ENCODE results near the gene C2CD2. TPM values are rescaled to one million over a fixed set of nuclear protein-coding genes. Genes with fewer than 3 reads are reported as not detected.

C2CD2 gene
- total RNA-seq, 4 donors from 2014 or later, result 9.5 to 37.5 (median 18.3) TPM

- no peaks in the 10 kb centered on the region for H3K4me1 ChIP-seq
- DNase-seq, result no peak
- TF ChIP-seq CTCF (IDR thresholded peaks at IDR 0.05) (no peak), POLR2A (IDR thresholded peaks at IDR 0.05) (no peak)
- no peak overlapping the region for H3K4me3 ChIP-seq
- no peak overlapping the region for H3K27ac ChIP-seq
- H3K9me3 ChIP-seq, result no peaks in the 10 kb centered on the region
- intact Hi-C loops (cut with DNase I; ENCODE audit: low total_unique reads), result no loop called here
- no peaks in the 10 kb centered on the region for H3K27me3 ChIP-seq
- H3K36me3 ChIP-seq, result no peaks in the 10 kb centered on the region
These were observed 68.3 kb downstream of the C2CD2 start for GRCh38 chr21:41885341-41886024.

GRCh38 chr21:41884501-41885030 is 69.3 kb downstream of the C2CD2 start:
- no peak overlapping the region for H3K4me3 ChIP-seq
- no peak overlapping the region for H3K27ac ChIP-seq
- no peak for TF ChIP-seq POLR2A (IDR thresholded peaks at IDR 0.05)
- TF ChIP-seq CTCF (IDR thresholded peaks at IDR 0.05), result no peak
- no peaks in the 10 kb centered on the region for H3K9me3 ChIP-seq
- intact Hi-C loops (cut with DNase I; ENCODE audit: low total_unique reads), result no loop called here
- H3K27me3 ChIP-seq, result no peaks in the 10 kb centered on the region
- H3K36me3 ChIP-seq, result no peaks in the 10 kb centered on the region
- H3K4me1 ChIP-seq, result no peaks in the 10 kb centered on the region
- DNase-seq, result no peak

- Histone ChIP-seq H3K36me3 (no peaks in the 10 kb centered on the region), H3K27me3 (no peaks in the 10 kb centered on the region), H3K4me3 (no peak overlapping the region), H3K27ac (no peak overlapping the region), H3K4me1 (no peaks in the 10 kb centered on the region), H3K9me3 (no peaks in the 10 kb centered on the region)
- TF ChIP-seq CTCF (IDR thresholded peaks at IDR 0.05) (no peak), POLR2A (IDR thresholded peaks at IDR 0.05) (no peak)
- no peak for DNase-seq
- intact Hi-C loops (cut with DNase I; ENCODE audit: low total_unique reads), result no loop called here
These were observed 70.2 kb downstream of the C2CD2 start for GRCh38 chr21:41883582-41883981.

GRCh38 chr21:41881051-41881450 is 72.8 kb downstream of the C2CD2 start:
- H3K27me3 ChIP-seq, result no peaks in the 10 kb centered on the region
- no peaks in the 10 kb centered on the region for H3K9me3 ChIP-seq
- H3K4me1 ChIP-seq, result peaks cover 0 to 8% of the 10 kb centered on the region in 2 donors
- no peak for DNase-seq
- H3K4me3 ChIP-seq, result no peak overlapping the region
- TF ChIP-seq CTCF (IDR thresholded peaks at IDR 0.05), result no peak
- TF ChIP-seq POLR2A (IDR thresholded peaks at IDR 0.05), result no peak
- H3K27ac ChIP-seq, result no peak overlapping the region
- intact Hi-C loops (cut with DNase I; ENCODE audit: low total_unique reads), result no loop called here
- H3K36me3 ChIP-seq, result no peaks in the 10 kb centered on the region

GRCh38 chr21:41880153-41880552 is 73.7 kb downstream of the C2CD2 start:
- TF ChIP-seq CTCF (IDR thresholded peaks at IDR 0.05) (no peak), POLR2A (IDR thresholded peaks at IDR 0.05) (no peak)
- H3K4me3 ChIP-seq, result no peak overlapping the region
- H3K27me3 ChIP-seq, result no peaks in the 10 kb centered on the region
- H3K27ac ChIP-seq, result peak overlapping the region in 1 of 2 donors; percentile 86
- no peaks in the 10 kb centered on the region for H3K36me3 ChIP-seq
- no peaks in the 10 kb centered on the region for H3K9me3 ChIP-seq
- DNase-seq, result no peak
- peaks cover 0 to 8% of the 10 kb centered on the region in 2 donors for H3K4me1 ChIP-seq
- intact Hi-C loops (cut with DNase I; ENCODE audit: low total_unique reads), result no loop called here

Data from uterus (tissue), 4 donors.